Panc1 (cell line): ENCODE results near the gene CSTB.

Source experiments
- CTCF ChIP-seq: fragments of 450-650 bp; IDR thresholded peaks from 2 replicates; pipeline ENCODE4 v1.5.1; 2017; ENCODE audit warnings: mild to moderate bottlenecking
- POLR2AphosphoS5 ChIP-seq: IDR thresholded peaks from 2 replicates; pipeline ENCODE4 v1.6.1; 2012; ENCODE audit warnings: mild to moderate bottlenecking, low read depth, low read length, moderate library complexity
- REST ChIP-seq, 2 experiments: IDR thresholded peaks; 2 replicates each; pipeline ENCODE4 v1.6.1; 2011 to 2012; ENCODE audit warnings: low read depth in 2 of 2, control low read depth in 1 of 2, low read length in 1 of 2, mild to moderate bottlenecking in 1 of 2, moderate library complexity in 1 of 2; ENCODE audit not compliant: insufficient read depth in 1 of 2

GRCh38 chr21:43790010-43790524, 14.0 kb upstream of the CSTB start:
- no peak for TF ChIP-seq CTCF
- TF ChIP-seq POLR2AphosphoS5 = no peak
- no peak for TF ChIP-seq REST (IDR thresholded peaks at IDR 0.05; ENCODE audit: insufficient read depth in 1 of 2, low read depth in 2 of 2, low read length in 1 of 2)
